Stimulated activated CD4-positive, alpha-beta T cell treated with anti-CD3 and anti-CD28 coated beads, Interleukin-4, amount 100 ng/mL, for 4 hours (primary cell): ENCODE data around the gene TCEAL9.
"Not testable (repeated sequence)": the region's sequence is repeated elsewhere in the genome, so short reads cannot be mapped to it uniquely, and the experiment has no call there.

Experiments
- DNase-seq, 2 experiments: peaks; one replicate each; pipeline ENCODE4 v3.0.0-alpha.2; 2020

Gene TCEAL9

DNA sequence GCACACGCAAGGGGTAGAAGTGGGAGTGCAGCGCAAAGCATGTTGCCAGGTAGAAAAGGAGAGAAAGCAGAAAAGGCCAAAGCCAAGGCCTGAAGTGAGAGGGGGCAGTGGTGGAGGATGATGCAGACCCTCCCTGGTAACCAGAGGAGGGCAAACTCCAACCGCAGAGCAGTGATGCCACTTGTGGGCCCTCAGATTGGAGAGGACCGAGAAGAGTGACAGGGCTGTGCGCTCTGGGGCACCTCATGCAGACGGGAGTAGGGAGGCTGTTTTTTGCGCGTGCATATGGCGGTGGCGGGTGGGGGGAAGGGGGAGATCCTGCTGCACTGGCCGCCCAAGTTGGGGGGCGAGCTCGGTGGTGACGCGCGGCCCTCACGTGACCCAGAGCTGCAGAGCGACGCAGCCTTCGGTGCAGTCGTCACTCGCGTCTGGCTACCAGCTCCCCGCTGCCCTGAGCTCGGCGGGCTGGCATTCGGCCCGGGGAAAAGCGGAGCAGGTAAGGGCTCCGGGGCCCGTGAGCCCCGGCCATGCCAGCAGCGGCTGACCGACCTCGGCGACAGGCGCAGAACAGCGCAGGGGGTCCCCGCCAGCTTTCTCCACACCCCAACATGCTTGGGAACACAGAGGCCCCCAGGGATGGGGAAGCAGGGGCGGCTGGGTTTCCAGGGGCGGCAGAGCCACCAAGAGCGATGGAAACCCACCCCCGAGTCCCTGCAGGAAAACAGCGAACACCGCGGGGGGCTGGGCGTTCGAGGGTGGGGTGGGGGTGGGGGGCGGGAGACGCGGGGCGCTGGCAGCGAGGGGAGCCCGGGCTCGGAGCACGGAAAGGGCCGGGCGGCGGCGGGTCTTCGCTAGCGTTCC is 20.0 kb downstream of the TCEAL9 start, which contains the start of gene BEX3:
TSS of gene BEX3 (plus strand) at position 421 of the 861 bp plus-strand sequence. CDS start 984 bp downstream, outside the sequence.
- peak; percentile 9 to 19 for DNase-seq

DNA sequence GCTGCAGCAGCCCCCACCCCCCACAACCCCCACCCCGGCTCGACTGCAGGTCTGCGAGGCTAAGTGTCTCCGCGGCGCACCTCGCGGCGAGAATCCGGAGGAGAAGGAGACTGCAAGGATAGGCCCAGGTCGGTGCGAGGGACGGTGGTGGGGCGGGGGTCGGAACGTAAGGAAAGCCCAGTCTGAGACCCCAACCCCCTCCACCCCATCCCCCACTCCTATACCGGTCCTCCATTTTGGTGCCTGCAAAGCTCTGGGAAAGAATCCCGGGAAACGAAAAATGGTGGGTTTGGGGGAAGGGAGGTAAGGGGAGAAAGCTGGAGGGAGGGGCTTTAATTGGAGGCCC is 20.6 kb downstream of the TCEAL9 start:
- DNase-seq: no peak

DNA sequence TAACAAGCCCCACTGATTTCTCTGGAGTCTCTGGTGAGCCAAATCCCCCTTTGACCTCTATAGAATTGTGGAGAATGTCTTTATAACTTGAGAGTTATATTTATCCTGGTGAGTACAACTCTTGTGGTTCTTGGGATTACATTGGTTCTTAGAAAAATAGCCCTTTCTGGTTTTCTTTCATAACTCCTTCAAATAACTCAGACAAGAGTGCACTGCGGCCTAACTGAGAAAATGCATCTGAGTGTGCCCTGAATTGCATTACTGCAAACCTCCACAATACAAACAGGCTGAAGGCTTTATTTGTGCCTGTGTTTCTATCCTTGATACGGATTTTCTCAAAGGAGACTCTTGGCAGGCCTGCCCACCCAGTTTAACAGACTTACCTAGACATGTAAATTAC is 22.7 kb downstream of the TCEAL9 start:
- DNase-seq: no peak

GRCh38 chrX:103382877-103383276 is 26.6 kb downstream of the TCEAL9 start:
- no peak for DNase-seq

DNA sequence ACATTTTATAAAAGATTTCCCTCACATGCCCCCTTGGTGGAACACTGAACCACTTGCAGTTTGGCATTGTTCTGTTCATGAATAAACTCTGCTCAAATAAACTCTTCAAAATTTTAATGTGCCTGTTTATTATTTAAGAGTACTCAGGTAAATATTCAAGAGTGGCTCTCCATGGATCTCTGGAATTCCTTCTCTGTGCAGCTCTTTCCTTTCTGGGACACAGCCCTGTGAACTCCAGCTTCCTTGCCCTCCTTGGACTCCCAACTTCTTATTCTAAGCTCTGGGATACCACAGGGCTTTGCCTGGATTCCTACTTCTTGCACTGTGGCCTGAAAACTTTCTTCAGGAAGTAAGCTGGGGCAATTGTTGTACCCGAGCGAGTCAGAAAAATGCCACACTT is 28.4 kb downstream of the TCEAL9 start:
- no peak for DNase-seq

GRCh38 chrX:103385283-103385830 is 29.1 kb downstream of the TCEAL9 start:
- not testable (repeated sequence) for DNase-seq

DNA sequence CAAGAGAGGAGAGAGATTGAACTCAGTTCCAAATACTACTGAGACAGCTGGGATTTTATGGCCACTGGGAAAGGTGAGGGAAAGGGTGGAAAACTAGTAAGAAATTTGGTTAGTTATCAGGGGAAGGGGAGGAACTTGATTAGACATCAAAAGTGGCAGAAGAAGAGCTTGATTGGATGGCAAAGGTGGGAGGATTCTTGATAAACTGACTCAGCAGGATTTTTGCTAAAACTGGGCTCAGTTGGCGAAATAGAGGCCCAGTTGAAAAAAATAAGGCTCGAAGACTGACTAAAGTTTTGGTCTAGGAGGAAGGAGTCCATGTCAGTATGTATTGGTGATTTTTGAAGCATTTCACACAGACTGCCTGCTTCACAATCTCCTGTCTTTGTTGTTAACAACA is 30.0 kb downstream of the TCEAL9 start:
- DNase-seq: no peak

DNA sequence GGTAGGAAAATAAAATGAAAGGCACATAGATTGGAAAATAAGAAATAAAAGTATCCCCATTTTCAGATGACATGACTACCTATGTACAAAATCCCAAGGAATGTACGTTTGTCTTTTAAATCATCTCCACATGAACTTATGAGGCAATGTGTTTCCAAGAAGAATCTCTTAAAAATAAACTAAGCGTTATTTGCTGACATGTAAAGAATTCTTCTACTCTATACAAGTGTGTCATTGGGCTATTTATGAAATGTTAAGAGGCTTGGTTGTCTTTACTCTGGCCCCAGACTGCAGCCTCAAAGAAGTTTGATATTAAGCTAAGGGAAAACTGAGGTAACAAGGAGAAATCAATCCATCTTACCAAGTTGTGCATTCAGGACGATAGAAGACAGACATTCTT is 37.2 kb downstream of the TCEAL9 start:
- DNase-seq: no peak

- DNase-seq: no peak
Measured at GRCh38 chrX:103396186-103396585, 39.9 kb downstream of the TCEAL9 start.

GRCh38 chrX:103396660-103397059 is 40.4 kb downstream of the TCEAL9 start:
- no peak for DNase-seq

- no peak for DNase-seq
Measured at GRCh38 chrX:103397707-103398106, 41.4 kb downstream of the TCEAL9 start.

DNA sequence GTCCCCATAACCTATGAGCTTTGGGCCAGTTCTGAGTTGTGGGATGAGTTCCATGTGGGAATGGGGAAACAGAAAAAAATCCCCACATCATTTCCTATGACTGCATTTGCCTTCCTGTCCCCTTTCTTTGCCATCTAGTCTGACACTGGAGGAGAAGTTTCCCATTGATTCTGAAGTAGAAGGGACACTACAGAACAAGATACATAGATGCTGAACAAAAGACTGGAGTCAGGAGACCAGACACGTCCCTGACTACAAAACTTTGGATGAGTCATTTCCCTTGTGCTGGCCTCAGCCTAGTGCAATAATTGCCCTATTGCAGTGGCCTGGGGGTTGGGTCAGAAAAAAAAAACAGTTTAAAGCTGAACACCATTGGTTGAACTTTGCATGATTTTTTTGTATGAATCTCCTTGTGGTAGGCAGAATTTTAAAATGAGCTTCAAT is 42.1 kb downstream of the TCEAL9 start:
- DNase-seq: no peak

- no peak for DNase-seq
Measured at GRCh38 chrX:103399744-103400143, 43.4 kb downstream of the TCEAL9 start.

DNA sequence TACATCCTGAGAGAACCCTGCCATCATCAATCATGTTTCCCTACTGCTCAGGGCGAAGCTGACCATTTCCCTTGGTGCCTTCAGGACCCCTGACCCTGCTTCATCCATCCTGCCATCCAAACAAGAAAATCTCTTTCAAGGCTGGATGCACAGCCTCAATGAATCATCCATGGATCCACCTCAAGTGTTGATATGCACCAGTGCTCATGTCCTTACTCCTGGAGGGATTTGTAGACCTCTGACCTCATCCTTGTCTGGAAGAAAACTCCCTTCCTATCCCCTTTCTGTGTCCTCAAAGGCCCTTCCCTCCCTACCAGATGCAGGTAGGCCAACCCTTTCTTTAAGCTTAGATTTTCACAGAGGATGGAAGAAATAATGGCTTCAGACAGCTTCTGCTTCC is 44.6 kb downstream of the TCEAL9 start:
- DNase-seq: no peak

GRCh38 chrX:103404231-103405008 is 48.1 kb downstream of the TCEAL9 start:
- DNase-seq: peak; percentile 8 to 9

- DNase-seq: no peak
Measured at GRCh38 chrX:103405009-103405333, 48.7 kb downstream of the TCEAL9 start.

GRCh38 chrX:103406256-103406655 is 50.0 kb downstream of the TCEAL9 start:
- no peak for DNase-seq

GRCh38 chrX:103407776-103408175 is 51.5 kb downstream of the TCEAL9 start:
- no peak for DNase-seq
